NT2/D1 (cell line): Measurements from ENCODE around the gene TEKT3.

Source experiments
- SUZ12 ChIP-seq: IDR thresholded peaks from 2 replicates; pipeline ENCODE4 v1.6.1; 2011; ENCODE audit not compliant: insufficient read length, insufficient read depth; ENCODE audit errors: extremely low read depth
- YY1 ChIP-seq: IDR thresholded peaks from 2 replicates; pipeline ENCODE4 v1.6.1; 2011; ENCODE audit not compliant: insufficient read length, insufficient read depth
- ZNF274 ChIP-seq: IDR thresholded peaks from 2 replicates; pipeline ENCODE4 v1.6.1; 2011; ENCODE audit warnings: mild to moderate bottlenecking, low read depth, low read length

DNA sequence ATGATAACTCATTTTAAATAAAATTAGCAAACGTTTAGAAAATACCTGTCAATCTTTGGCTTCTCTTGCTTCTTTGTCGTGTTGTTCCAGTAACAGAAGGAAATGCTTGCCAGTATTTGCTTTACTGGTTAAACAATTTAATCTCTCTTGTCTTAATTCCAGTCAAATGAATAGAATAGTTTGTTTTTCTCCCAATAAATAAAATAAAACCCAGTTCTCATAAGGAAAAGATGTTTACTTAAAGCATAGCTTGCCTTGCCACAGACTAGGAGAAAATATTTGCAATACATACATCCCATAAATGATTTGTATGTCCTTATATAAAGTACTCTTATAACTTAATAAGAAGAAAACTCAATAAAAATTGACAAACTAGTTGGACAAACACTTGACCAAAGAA is 43.9 kb upstream of the TEKT3 start:
- TF ChIP-seq YY1 = no peak
- TF ChIP-seq SUZ12 = no peak
- no peak for TF ChIP-seq ZNF274
